Ovary (tissue), 3 donors: ENCODE results near the gene ITGA2.

Experiments
- CTCF ChIP-seq, 3 donors: fragments of 450-650 bp in 2 of 3; fragments of 200-600 bp in 1 of 3; IDR thresholded peaks; one replicate each; pipeline versions ENCODE4 v1.5.1 to v1.8.0; 2016 to 2022; ENCODE audit warnings: antibody characterized with exemption in 3 of 3, mild to moderate bottlenecking in 1 of 3
- POLR2A ChIP-seq: fragments of 450-650 bp; IDR thresholded peaks from one replicate; pipeline ENCODE4 v1.6.1; 2017; ENCODE audit warnings: antibody characterized with exemption, mild to moderate bottlenecking, moderate library complexity
- donor health status: DM: no; HTN: no; CAD: no.

- no peak for TF ChIP-seq CTCF (IDR thresholded peaks at IDR 0.05)
- TF ChIP-seq POLR2A = no peak
Measured at GRCh38 chr5:53120165-53120564, 131.0 kb downstream of the ITGA2 start.
